Astrocyte (in vitro differentiated cells and primary cell): ENCODE measurements around the gene ADH5.

Experiments used
- EZH2 ChIP-seq: IDR thresholded peaks from 2 replicates; pipeline ENCODE4 v1.6.1; 2012; ENCODE audit warnings: mild to moderate bottlenecking, low read length, inconsistent platforms; ENCODE audit not compliant: insufficient read depth
- TF ChIP-seq, protein P1 (sequence below): IDR thresholded peaks from 2 replicates; pipeline ENCODE4 v1.5.1; 2011; ENCODE audit warnings: low read depth, mild to moderate bottlenecking, inconsistent platforms, low read length, moderate library complexity; ENCODE audit not compliant: insufficient read depth

DNA sequence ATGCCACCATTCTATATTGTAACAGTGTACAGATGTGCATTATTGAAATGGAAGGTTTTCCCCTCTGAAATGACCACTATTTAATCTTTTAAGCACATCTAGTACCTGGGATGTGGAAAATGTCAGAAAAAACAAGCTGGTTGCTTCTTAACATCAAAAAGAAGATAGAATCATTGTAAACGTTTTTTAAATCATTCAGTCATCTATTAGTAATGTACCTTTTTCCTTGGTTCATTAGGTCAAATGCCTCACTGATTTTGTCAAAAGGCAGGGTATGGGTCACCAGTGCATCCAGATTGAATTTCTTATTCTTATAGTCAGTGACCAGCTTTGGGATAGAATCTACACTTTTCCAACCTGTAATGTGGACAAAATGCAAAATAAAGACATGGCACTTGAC is 37.8 kb upstream of the ADH5 start:
- TF ChIP-seq, protein P1, sequence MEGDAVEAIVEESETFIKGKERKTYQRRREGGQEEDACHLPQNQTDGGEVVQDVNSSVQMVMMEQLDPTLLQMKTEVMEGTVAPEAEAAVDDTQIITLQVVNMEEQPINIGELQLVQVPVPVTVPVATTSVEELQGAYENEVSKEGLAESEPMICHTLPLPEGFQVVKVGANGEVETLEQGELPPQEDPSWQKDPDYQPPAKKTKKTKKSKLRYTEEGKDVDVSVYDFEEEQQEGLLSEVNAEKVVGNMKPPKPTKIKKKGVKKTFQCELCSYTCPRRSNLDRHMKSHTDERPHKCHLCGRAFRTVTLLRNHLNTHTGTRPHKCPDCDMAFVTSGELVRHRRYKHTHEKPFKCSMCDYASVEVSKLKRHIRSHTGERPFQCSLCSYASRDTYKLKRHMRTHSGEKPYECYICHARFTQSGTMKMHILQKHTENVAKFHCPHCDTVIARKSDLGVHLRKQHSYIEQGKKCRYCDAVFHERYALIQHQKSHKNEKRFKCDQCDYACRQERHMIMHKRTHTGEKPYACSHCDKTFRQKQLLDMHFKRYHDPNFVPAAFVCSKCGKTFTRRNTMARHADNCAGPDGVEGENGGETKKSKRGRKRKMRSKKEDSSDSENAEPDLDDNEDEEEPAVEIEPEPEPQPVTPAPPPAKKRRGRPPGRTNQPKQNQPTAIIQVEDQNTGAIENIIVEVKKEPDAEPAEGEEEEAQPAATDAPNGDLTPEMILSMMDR: no peak
- TF ChIP-seq EZH2: no peak
